HG02763 (cell line): Measurements from ENCODE around the gene CTSW.
"Not testable (repeated sequence)": the region's sequence is repeated elsewhere in the genome, so short reads cannot be mapped to it uniquely, and the experiment has no call there.

Experiments used
- ATAC-seq: cut with Tn5 transposase; IDR thresholded peaks from one replicate; pipeline ENCODE4 v1.9.1; 2021; ENCODE audit warnings: mild to moderate bottlenecking, moderate library complexity; ENCODE audit not compliant: unreplicated experiment

CTSW gene

DNA sequence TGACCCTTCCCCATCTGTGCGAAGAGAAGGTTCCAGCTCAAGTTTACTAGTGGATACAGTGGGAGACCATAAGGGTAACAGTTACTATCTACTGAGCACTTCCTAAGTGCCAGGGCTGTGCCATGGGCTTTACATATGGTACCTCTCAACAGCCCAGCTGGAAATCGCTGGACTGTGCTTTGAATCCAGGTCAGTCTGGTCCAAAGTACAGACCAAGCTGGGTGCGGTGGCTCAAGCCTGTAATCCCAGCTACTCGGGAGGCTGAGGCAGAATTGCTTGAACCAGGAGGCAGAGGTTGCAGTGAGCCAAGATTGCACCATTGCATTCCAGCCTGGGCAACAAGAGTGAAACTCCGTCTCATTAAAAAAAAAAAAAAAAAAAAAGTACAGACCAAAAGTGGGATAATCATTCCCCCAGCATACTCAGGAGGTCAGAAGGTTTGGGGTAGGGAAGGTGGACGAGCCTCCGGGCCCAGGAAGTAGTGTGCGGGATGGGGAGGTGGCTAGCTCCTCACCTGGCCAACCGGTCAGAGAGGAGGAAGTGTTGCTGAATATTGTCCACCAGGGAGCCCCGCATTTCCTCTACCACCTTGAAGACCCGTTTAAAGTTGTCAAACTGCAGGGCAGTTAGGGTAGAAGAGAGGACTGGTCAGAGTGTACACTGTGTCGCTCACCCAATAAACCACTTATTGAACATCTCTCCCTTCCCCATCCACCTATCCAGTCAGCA is 6.3 kb downstream of the CTSW start:
- ATAC-seq = no peak

DNA sequence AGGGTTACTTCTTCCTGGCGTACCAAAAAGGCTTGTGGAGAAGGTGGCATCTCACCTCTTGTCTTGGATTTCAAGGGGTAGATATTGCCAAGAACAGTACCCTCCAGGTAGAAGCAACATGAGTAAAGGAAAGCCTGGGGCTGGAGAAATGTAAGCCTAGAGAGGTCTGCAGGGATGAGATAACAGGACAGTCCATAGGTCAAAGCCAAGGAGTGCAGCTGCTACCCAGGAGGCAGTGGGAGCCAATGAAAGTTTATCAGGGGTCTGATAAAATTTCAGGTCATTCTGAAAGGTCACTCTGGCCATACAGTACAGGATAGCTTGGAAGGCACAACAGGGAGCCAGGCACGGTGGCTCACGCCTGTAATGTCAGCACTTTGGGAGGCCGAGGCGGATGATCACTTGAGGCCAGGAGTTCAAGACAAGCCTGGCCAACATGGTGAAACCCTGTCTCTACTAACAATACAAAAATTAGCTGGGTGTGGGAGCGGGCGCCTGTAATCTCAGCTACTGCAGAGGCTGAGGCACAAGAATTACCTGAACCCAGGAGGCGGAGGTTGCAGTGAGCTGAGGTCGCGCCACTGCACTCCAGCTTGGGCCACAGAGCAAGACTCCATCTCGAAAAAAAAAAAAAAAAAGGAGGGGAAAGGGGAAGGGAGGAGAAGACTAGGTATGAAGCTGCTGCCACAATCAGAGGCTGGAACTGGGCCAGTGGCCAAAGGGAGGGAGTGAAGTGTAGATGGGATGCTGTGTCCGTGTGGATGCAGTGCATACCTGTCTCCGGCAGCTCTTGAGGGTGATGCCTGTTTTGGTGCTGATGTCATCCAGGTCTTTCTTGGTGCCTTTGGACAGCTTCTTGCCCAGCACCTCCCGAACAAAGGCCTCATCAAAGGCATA is 7.4 kb downstream of the CTSW start:
- ATAC-seq = no peak

DNA sequence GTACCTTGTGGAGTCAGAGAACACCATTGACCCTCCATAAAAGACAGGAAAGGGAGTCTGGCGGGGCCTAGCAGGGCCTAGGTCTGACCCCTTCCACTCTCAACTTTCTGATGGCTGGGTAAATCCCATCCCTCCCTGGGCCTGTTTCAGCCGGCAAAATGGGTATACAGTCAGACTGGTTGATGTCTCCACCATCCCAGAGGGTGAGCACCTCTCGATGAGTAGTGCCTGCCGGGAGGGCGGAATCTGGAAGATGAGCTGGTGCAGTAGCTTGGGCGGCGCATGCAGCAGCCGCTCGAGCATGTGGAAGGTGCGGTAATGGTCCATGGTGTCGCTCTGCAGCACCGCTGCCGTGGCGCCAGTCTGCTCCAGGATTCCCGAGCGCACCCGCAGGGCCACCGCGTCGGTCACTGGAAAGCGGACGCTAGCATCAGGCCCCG is 8.1 kb downstream of the CTSW start:
- ATAC-seq = no peak

DNA sequence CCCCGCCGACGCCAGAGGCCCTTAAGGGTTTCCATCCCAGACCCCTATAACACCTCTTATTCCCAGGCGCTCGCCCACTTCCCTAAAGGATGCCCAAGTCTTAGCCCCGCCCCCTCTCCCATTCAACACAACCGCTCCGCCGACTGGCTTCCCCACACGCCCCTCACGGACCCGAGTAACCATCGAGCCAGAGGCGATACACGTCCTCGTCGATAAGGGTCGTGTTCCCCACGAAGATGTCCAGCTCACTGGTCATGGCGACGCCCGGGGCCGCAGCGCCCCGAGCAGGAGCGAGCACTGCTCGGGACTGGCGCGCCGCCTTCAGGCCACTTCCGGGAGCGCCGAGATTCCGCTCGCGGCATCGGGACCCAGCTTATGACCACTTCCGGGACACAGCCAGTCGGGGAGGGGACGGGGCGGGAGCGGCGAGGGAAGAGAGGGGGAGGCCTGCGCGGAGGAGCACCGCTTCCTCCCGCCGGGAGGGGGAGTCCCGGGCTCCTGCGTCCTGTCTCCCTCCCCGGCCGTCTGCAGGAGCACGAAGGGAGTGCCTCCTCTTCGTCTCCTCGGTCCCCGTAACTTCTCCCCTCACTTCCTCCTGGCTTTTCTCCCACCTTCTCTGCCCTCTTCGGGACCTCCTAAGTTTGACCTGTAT is 8.7 kb downstream of the CTSW start, which contains the start of gene FIBP:
Gene FIBP, minus strand, starts transcription at position 309 of the 652 bp plus-strand sequence. Its CDS starts 53 bp downstream, at position 256.
- ATAC-seq = peak; percentile 49

DNA sequence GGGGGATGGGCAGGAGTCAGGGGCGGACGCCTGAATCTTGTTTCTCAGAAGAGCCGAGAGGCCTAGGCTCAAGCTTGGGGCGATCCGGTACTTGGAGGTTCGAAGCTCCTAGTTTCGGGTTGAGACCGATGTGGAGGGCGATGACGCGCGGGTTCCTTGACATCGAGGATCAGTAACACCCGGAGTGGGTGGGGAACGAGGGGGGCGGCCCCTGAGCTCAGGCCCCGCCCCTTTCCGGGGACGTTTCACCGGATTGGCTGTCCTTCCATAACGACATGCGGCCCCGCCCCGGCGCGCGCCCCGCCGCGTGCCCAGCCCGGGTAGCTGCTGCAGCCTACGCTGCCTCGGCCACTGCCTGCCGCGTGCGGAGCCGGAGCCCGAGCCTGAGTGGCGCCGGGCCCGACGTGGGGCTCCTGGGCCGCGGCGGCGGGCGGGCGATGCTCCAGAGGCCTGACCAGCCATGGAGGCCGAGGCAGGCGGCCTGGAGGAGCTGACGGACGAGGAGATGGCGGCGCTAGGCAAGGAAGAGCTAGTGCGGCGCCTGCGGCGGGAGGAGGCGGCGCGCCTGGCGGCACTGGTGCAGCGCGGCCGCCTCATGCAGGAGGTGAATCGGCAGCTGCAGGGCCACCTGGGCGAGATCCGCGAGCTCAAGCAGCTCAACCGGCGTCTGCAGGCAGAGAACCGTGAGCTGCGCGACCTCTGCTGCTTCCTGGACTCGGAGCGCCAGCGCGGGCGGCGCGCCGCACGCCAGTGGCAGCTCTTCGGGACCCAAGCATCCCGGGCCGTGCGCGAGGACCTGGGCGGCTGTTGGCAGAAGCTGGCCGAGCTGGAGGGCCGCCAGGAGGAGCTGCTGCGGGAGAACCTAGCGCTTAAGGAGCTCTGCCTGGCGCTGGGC is 10.9 kb downstream of the CTSW start, which contains the start of gene CCDC85B:
Gene CCDC85B, plus strand, starts transcription at position 350 of the 895 bp plus-strand sequence. Its CDS starts 111 bp downstream, at position 461.
- ATAC-seq = peak; percentile 55

DNA sequence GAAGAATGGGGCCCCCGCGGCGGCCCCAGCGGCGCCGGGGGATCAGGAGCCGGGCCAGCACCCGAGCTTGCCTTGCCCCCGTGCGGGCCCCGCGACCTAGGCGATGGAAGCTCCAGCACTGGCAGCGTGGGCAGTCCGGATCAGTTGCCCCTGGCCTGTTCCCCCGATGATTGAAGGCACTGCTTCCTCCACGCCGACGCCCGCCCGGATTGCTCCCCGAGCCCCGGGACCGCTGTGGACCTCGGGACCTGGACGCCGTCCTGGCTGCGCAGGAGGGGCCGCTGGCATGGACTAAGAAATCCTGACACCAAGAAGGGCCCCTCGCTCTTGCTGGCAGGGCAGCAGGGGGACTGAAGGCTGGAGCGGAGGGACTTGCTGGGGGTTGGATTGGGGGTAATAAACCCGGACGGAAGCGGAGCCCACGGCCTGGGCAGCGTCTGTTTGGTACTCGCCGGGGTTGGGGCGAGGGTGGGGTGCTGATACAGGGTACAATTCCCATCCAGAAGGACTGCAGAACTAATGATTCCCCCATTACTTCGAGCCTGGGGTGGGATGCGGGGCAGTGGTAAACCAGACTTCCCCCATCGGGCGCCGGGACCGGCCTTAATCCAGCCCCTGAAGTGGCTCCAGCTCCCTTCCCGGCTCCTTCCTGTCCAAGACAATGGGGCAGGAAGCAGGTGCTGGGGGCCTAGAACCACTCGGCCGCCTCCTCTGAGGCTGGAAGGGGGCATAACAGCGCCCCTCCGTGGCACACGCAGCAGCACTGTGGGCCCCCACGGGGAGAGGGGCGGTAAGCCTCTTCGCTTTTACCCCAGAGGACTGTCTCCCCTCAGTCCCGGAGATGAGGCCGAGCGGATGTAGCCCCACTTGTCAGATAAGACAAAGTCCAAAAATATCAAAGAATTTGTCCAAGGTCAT is 11.8 kb downstream of the CTSW start:
- ATAC-seq = no peak

DNA sequence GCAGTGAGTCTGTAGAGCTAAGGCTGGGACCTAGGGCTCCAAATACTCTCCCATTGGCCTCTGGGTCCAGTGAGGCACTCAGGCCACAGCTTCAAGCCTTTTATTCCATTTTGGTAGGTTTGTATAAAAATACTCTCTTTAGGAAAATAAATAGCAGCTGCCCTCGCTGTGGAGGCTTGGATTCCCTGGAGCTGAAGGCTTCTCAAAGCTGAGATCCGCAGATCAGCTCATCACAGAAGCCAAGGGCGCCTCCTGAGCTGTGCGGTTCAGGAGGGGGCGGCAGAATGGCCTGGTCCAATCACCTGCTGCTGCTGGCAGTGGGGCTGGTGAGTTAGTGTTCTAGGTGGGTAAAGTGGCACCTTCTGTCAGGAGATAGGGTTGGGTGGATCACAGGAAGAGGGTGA is 12.5 kb downstream of the CTSW start:
- not testable (repeated sequence) for ATAC-seq

DNA sequence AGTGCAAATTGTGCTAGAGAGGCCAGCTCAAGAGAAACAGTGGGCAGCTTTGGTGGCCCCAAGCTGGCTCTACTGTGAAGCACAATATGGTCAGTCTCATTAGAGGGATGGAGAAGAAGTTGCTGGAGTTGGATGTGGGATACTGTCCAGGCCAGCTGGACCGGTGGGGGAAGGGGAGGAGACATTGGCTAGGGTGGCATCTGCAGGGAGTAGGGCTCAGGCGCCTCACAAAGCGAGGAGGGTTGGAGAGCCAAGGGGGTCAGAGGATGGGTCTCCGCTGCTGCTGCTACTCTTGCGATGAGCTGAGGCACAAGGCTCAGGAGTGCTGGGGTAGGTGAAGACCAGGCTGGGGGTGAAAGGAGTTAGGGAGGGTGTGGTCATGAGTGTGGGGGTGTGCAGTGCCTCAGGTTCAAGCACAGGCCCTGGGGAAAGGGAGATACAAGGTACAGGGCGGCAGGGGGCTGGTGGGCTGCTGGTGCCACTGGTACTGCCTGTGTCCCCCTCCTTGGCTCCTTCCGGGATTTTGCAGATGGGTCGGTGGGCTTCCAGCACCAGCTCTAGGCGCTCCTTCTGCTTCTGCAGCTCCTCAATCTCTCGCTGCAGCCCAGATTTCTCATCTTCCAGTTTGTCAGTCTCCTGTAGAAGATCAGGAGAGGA is 13.2 kb downstream of the CTSW start:
- no peak for ATAC-seq

DNA sequence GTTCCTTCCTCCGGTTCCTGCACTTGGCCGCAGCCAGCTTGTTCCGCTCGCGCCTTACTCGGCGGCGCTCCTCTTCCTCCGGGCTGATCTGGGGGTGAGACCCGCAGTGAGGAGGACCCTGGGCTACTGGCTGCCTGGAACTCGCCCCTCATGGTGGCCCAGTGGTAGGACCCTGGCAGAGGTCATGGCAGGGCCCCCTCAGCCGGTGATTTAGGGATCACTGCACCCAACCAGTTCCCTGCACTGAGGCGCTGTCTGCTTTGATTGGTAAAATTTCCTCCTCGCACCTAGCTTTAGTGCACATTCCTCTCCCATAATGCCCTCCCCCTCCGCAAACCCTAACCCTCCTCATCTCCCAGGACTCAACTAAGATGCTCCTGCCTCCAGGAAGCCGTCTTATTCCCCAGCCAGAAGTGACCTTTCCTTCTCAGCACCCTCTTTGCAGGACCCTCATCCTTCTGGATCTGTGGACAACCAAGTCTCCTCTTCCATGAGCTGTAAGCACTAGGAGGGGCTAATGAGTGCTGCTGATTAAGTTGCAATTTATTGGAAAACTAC is 14.5 kb downstream of the CTSW start:
- ATAC-seq = no peak

DNA sequence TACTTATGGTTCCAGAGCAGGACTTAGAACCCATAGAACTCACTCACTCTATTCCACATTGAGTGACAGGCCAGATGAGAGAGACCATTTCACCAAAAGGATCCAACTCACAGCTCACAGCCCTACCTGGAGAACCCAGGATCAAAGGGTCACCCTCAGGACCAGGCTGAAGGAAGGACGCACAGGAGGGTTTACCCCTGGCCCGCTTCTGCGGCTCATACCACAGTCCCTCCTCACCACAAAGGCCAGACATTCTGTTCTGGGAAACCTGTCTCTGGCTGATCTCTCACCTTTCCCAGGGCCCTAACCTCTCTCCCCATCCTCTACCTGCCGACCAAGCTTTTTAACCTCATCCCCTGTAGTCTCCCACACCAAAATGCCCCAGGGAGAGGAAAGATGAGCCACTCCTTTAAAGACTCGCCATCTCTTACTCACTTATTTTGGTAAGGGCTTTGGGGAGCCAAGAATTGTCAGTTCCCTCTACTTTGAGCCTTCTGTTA is 15.9 kb downstream of the CTSW start:
- ATAC-seq = no peak

DNA sequence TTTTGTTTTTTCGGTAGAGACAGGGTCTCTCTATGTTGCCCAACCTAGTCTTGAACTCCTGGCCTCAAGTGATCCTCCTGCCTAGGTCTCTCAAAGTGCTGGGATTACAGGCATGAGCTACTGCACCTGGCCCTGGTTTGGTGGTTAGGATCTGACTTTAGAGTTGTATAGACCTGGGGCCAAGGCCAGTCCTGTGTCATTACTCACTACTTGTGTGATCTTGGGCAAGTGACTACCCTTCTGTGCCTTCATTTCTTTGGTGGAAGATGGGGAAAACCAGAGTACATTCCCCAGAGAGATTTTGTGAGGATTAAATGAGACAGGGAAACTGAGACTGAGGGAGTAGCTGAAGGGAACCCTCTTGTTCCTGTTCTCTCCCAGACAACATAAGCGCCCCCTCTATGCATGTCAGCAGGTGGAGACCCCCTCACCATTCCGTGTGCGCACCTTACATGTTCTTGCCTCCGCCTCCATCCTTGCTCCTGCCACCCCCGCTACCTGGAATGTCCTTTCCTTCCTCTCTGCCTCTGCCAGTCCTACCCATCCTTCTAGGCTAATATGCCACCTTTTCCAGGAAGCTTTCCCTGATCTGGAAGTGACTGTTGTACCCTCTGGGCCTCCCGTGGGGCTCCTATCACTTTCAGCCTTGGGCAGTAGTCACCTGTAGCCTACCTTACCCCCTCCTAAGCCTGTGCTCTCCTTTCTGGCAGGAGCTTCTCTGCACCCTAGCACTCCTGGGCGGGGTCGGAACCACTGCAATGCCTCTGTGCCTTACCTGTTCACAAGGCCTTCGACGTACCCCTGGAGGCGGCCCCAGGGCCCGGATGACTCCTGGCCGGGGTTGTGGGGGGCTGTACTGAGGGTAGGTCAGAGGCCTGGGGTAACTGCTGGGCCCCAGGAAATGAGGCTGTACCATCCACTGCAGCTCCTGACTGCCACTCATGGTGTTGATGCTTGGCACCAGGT is 16.7 kb downstream of the CTSW start:
- no peak for ATAC-seq

DNA sequence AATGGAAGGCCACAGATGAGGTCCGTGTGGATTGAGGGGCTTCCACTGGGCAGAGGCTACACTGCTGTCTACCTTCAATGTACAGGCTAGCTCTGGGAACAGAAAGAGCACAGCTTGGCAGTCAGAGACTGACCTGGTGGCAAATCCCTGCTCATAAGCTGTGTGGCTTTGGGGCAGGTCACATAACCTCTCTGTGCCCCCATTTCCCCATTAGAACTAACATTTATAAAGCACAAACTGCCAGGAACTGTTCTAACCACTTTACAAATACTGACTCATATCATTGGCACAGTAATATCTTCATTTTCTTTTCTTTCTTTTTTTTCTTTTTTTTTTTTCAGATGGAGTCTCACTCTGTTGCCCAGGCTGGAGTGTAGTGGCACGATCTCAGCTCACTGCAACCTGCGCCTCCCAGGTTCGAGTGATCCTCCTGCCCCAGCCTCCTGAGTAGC is 17.4 kb downstream of the CTSW start:
- no peak for ATAC-seq

DNA sequence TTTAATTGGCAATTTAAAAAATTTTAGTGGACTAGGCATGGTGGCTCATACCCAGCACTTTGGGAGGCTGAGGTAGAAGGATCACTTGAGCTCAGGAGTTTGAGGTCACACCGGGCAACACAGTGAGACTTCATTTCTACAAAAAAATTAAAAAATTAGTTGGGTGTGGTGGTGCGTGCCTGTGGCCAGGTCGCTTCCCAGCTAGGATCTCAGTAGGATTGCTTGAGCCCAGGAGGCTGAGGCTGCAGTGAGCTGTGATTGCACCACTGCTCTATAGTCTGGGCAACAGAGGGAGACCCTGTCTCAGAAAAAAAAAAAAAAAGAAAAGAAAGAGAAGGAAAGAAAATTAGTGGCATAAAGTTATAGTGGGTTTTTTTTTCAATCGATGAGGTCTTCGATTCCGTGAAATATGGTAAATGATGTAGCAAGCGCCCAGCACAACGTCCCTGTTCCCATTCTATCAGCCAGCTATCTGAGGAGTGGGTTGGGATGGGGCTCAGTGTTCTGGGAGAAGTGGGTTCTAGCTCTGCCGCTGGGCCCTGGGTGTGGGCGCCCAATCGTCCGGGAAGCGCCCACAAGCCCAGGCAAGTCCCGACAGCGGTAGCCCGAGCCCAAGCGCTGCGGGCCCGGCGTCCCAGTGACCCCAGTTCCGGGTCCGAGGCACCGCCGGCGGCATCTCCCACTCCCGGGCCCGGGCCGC is 19.2 kb downstream of the CTSW start:
- no peak for ATAC-seq

DNA sequence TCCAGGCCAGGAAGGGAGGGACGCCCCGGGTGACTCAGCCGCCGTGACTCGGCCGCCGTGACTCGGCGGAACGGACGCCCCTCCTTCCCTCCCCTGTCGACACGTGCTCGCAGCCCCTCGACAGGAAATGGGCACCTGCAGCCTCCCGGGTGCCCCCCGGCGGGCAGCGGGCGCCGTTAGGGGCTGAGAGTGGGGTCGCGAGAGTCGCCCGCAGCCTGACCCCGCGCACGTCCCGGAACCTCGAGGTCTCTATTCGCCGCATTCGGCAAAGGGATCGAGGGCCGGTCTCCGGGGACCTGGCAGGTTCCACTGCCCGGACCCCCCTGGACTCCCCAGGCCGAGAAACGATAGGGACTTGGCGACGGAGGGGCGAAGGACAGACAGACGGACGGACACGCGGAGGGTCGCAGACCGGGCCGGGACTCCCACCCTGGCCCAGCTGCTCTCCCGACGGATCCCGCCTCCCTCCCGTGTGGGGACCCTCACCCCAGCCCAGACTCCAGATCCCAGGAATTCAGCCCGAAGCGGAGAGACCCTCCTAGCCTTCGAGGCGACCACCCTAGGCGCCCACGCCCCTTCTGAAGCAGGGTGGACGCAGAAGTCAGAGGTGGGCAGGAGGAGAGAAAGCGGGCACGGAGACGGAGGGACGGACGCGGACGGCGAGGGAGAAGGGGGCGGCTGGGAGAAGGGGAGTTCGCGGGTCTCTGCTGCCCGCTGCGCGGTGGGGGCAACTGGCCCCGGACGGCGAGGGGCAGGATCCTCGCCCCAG is 19.9 kb downstream of the CTSW start:
- no peak for ATAC-seq

DNA sequence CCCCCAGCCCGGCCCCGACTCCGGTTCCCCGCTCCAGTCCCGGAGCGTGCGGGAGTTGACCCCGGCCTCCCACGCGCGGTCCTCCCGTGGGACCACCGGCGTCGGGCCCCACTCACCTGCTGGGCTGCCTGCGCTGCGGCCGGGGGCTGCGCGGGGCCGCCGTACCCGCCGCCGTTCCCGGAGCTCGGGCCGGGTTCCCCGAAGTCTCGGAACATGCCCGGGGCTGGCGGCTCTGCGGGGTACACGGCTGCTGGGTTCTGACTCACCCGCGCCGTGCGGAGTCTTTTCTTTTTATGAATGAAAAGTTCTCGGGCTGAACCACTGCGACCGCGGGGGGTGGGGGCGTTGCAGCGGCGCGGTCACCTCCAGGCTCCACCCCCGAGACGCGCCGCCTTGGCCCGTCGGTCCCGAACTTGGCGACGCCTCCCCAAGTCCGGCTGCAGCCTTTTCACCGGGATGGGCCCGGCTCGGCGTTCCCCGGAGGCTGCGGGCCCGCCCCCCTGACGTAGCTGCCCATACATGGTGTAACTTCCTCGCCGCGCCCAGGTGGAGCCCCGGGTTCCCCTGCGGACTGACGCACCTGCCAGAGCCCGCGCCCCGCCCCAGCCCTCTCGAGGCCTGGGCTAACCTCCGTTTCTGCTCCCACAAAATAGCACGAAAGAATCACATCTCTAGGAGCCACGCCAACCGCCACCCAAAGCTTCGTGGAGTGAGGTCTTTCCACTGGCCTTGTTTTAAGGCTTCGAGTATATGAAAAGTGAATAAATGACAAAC is 20.7 kb downstream of the CTSW start, which contains the start of gene FOSL1:
Gene FOSL1, minus strand, starts transcription at position 264 of the 774 bp plus-strand sequence. Its CDS starts 49 bp downstream, at position 215.
- peak; percentile 79 for ATAC-seq
